Stimulated activated CD8-positive, alpha-beta memory T cell treated with anti-CD3 and anti-CD28 coated beads, Interleukin-2, amount 100 ng/mL, for 48 hours (primary cell): ENCODE data around the gene PITX1.

Source experiments
- DNase-seq, 2 donors: peaks; one replicate each; pipeline ENCODE4 v3.0.0-alpha.2; 2020; ENCODE audit warnings: low read depth in 2 of 2

Gene PITX1

DNA sequence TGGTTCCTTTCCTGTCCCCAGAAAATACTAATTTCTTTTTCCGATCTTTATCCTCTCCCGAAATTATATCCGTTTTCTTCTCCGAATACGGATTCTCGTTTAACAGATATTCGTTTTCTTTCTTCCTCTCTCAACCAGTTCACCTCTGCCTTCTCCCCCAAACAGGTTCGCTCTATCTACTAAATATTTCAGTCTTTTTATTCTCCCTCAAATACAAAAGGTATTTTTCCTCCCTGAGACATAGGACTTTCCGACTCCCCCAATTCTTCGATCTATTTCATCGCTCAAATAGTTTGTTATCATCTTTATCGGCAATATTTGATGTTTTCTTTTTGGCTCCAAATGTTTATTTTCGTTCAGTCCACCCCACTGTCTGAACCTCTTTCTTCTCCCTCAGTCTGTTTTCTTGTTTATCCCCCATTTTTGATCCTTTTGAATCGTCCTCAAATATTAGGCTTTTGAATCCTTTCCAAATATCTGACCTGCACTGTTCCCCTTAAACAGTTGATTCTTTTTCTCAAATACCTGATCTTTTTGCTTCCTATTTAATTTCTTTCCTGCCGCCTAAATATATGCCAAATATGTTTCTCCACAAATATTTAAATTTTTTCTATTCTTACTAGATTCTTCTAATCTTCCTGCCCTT, 4.4 kb downstream of the PITX1 start:
- DNase-seq: no peak

DNA sequence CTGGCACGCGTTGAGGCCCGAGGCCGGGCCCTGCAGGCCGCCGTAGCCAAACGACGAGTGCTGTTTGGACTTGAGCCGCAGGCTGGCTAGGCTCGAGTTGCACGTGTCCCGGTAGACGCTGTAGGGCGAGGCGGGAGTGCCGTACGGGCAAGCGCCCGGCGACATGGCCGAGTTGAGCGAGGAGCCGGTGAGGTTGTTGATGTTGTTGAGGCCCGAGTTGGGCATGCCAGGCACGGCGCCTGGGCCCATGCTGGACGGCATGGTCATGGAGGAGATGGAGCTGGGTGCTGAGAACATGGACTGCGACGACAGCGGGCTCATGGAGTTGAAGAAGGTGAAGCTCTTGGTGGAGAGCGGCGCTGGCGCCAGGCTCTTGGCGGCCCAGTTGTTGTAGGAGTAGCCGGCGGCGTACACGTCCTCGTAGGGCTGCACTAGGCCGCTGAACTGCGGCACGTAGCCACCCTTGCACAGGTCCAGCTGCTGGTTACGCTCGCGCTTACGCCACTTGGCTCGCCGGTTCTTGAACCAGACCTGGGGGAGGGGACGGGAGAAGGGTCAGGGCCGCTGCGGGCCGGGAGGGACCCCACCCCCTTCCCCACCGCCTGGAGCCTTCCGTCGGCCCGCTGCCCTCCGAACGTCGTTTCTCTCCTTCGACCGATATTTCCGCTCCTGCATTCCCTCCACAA, 5.1 kb downstream of the PITX1 start:
- no peak for DNase-seq

DNA sequence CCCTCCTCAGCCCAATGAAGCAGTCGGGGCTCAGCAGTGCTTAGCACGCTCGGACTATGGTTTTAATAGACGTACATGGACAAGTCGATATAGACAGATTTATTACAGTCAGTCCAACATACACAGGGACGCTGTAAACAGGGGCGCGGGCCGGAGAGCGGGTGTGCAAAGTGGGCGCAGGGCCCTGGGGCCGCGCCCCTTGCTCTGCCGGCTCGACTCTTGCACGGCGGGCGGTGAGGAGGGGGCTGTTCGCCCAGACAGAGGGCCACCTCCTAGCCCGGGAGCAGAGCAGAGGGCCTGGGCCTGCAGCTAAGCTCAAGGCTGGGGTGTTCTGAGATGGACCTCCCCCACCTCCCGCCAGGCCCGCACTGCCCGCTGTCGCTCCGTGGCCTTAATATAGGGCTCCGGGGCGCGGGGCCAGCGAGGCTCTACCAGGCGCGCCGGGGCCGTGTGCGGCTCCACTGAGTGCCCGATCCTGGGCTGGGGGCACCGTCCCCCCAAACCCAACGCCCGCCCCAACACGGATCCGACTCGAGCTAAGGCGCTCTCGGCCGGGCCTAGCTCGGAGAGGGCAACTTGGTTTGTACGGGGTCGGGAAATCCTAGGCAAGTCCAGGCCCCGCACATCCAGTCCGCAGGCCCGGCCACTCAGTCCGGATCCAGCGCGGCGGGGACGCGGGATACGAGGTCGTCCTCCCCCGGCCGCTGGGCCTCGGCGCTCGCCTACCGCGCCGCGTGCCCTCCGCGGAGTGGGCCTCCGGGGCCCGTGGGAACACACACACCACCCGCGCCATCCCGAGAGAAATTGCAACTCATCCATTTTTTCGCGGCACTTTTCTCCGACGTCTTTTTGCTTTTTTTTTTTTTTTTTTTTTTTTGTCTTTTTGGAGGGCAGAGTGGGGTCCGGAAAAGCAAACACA, 6.1 kb downstream of the PITX1 start:
- no peak for DNase-seq

DNA sequence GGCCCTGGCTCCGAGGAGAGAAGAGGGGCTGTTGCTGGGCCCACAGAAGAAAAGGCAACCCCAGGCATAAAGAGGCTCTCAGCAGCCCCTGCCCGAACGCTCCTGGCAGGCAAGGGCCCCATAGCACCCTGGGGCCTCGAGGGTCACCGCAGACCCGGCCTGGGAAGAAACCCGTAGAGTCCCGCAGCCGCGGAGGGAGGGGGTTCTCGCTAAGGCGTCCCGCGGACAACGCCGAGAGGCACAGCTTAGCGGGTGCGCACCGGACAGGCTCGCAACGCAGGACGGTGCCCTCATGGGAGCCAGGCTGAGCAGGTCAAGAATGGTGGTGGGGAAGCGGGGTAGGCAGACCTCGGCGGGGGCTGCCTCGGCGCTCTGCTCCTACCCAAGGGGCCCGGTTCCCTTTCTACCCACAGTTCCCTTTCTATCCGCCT, 6.7 kb downstream of the PITX1 start:
- no peak for DNase-seq

DNA sequence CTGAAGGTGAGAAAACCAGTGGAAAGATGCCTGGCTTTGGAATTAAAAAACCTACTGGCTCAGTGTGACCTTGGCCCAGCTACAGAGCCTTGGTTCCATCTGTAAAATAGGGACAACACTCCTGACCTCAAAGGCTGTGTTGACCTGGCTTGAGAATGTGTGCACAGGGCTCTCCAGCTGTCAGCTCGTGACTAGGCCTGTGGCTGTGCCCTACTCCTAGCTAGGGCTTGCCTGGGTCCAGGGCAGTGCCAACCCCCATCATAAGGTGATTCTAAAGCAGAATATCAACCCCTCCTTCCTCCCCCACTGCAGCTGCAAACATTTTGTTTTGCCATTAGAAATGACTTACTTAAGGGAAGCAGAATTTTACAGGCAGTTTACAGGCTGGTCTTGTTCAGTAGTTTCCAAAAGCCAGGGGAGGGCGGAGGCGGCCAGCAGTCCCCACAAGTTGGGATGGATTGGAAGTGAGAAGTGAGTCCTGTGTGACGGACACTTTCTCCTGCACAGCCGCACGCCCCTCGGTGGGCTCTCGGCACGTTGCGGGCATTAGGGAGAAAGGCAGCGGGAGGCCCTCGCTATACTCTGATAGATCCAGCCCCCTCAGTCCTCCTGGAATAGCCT, 7.3 kb downstream of the PITX1 start:
- no peak for DNase-seq

DNA sequence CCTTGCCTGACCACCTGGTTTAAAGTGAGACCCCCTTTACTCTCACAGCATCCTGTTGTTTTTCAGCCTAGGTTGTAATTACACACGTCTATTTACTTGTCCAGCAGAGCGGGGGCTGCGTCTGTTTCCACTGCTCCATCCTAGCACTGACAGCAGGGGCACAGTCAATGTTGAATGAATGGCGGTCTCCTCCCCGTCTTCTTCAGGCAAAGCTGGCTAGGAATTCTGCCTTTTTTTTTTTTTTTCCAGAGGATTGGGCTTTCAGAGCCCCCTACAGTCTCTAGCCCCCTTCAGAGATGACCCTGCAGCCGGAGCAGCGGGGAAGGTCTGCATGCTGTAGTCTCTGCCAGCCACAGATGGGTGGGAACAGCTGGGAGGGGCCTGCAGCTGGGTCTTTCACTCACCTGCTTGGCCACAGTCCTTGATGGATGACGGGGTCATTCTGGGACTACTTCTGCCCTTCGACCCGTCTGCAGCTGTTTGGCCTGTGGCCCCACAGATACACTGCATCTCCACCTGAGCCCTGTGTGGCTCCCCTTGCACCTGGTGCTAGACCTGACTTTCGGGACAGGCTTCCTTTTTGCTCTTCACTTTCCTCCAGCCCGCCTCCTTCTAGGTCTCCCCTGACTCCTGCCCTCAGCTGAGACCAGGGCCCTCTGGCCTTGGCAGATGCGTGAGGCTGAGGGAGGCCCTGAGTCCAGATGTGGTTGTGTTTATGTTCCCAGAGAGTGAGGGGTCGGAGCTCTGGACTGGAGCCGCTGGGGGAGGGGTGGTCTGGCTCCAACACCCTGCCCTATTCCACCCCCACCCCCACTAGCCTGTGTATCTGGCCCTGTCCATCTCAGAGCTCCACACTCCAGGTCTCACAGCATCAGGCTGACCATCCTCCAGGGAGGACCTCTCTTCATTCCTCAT, 8.0 kb downstream of the PITX1 start:
- no peak for DNase-seq

DNA sequence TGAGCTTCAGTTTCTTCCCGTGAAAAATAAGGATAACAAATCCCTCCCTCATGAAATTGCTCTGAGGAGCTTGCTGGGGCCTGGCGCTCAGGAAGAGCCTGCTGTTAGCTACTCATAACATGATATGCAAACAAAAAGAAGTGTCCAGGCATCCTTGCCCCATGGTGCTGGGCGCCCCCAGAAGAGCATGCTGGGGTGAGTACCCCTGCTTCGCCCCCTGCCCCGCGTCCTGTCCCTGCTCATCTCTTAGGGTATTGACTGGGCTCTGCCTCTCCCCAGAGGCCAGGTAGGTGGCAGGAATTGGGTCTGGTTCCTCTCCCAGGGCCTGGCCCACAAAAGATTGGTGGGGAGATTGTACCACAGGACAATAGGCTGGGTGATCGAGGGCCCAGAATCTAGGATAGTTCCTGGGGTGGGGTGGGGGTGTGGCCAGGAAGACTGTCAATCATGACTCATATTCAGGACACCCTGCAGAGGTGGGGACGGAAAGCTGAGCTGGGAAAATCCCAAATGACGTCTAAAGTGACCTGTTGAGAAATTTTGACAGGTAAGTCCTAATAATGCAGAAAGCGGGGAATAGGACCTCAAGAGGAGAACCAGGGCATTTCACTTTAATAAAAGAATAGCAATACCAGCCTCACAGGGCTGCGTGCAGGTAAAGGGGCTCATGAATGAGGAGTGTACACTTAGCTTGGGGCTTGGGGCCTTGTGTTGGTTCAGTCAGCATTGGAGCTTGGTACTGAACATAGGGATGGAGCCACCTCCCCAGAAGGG, 8.9 kb downstream of the PITX1 start:
- no peak for DNase-seq

DNA sequence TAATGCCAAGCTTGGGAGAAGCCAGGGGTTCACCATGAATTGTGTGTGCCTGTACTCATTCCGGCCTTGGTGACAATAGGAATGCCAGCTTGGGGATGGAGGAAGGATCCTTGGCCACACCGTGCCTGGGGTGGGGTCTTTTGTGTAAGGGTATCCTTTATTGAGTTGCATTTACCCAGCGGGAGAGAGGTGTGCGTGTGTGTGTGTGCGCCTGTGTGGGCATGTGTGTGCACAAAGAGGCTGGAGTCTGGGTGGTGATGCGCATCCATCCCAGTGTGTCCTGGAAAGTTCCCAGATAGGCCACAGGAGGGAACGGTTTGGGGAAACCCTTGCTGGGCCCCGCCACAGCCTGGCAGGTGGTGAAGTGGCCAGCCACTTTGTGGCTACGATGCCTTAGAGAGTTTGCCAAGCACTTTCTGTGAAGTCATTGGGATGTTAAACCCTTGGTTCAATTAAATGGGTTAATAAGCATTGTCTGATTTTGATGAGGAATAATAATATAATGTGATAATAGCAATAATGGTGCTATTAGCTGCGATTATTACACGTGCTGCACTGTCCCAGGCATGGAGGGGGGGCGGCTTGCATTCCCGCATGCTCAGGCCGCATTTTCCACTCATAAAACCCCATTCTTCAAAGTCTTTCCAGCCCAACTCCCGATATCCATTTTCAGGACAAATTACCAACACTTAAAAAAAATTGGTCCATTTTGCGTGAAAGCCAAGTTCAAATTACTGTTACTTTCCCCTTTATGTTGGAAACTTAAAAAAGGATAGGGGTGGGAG, 13.7 kb downstream of the PITX1 start:
- DNase-seq: no peak

DNA sequence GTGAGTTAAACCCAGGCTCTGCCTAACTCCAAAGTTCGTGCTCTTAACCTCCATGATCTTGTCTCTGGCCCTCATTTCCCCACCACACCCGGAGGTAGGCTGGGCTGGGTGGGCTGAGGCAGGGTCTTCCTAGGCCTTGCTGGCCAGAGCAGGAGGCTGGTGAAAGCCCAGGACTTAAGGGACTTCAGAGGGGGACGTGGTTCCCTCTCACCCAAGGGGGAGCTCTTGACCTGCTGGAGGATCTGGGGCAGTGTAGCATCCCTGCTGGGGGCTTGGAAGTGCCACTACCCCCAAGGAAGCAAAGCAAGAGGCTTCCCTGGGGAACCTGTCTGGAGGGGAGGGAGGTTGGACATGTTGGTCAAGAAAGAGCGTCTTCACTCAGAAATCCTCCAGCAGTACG, 14.7 kb downstream of the PITX1 start:
- DNase-seq: no peak

DNA sequence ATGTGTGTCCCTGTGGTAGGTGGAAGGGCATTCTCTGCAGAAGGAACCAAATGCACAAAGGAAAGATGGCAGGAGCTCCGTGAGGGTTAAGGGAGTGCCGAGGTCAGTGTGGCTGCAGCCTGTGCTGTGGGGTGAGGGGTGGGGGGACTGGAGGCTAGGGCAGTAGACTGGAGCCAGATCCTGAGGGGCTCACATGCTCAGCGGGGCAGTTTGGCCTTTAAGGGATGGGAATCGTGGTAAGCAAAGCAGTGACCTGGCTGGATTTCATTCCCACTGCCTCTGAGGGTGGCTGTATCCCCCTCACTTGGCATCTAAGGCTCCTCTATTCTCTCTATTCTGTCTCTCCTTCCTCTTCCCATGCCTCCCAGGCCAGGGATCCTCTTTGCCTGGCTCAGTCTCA, 15.6 kb downstream of the PITX1 start:
- no peak for DNase-seq

DNA sequence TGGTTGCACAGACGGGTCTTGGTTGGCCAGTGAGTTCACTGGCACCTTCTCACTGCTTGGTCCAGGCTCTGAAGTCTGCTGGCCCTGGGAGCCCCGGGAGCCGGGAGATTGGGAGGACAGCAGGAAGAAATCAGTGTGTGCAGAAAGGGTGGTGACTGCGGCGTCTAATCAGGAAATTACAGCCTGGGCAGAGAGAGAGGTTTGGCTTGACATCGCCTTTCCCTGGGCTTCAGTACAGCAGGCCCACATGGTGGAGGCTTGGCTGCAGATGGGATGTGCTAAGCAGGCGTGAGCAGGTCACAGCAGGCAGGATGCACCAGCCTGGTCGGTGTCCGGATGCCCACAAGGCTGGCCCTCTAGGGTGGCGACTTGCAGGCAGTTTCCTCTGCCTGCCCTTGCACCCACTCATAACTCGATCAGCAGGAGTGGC, 17.2 kb downstream of the PITX1 start:
- DNase-seq: no peak

DNA sequence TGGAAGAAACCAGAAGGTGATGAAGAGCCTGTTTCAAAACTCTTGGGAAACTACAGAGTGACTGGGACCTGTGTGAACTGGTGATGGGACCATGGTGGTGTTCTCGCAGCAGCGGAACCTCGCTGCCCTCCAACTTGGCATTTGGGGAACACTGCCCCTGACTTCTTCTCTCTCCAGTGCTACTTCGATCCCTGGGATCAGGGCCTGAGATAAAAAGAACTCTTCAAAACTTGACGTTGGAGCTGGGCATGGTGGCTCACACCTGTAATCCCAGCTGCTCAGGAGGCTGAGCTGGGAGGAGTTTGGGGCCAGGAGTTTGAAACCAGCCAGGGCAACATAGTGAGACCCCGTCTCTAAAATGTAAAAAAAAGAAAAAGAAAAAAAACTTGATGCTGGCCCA, 18.1 kb downstream of the PITX1 start:
- DNase-seq: no peak

DNA sequence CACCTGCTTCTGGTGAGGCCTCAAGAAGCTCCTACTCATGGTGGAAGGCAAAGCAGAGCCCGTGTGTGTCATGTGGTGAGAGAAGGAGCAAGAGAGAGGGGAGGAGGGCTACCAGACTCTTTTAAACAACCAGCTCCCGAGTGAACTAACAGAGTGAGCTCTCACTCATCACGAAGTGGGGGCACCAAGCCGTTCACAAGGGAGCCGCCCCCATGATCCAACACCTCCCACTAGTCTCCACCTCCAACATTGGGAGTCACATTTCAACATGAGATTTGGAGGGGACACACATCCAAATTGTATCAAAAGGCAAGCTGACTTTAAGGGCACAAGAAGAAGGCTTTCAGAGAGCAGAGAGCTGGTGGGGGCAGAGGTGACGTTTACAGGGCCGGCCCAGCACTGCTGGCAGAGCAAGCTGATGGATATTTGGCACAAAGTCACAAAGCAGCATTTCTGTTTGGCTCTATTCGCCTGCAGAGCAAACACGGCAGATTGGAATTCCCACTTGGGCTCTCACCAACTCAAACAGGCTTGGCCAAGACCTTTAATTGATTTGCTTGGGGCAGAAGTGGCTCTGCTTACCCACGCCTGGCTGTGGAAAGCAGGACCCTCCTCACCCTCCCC, 20.0 kb downstream of the PITX1 start:
- DNase-seq: no peak

DNA sequence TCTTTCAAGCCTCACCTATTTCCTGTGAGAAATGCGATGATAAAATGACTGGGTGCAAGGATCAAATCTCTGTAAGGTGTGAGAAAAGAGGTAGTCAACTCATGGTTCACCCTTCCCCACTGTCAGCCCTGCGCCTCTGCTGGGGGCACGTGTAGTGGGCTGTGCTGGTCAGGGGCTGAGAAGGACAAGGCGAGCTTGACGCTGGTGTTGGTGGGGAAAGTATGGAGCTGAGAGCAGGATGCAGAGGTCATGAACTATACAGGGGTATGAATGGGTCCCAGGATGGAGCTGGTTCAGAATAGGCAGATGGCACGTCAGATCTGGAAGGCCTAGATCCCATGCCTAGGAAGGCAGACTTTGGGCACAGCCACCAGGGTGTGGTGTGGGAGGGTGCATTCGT, 20.6 kb downstream of the PITX1 start:
- DNase-seq: no peak

DNA sequence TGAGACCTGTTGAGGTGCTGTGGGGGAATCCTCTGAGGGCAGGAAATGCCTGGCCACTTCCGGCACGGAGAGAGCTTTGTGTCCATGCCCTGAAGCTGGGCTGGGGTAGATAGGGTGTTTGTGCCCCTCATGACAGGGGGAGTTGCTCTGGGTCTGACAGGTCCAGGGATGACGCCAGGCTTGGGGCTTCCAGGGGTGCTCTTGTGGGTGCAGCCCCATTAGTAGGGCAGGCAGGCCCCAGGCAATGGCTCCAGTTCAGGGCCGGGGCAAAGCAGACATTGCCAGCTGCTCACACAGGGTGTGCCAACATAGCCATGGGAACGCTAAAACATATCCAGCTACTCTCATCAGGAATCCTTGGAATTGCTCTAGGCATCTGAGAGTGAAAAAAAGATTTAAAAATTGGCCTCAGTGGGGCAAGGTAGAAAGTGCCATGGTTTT, 21.1 kb downstream of the PITX1 start:
- no peak for DNase-seq

DNA sequence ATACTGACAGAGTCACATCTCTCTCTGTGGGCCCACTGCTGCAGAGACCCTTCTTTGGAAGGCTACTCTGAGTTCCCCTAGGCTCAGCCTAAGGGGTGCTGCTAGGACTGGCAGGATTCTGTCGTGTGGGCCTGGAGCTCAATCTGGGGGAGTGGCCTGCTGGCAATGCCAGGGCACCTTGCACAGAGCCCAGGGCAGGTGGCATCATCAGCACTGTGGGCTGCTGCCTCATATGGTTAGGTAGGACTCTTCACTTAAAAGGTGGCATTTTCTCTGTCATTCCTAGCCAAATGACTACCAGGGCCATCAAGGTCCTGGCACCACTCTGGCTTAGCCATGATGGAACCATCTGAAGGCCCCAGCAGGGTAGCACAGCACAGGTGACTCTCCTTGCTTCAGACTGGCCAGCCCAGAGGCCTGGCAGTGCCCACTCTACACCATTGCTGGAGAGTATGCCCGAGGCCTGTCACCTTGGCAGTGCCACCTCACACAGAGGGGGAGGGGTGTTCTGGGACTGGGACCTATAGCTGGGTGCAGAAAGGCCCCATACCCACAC, 21.9 kb downstream of the PITX1 start:
- DNase-seq: no peak

DNA sequence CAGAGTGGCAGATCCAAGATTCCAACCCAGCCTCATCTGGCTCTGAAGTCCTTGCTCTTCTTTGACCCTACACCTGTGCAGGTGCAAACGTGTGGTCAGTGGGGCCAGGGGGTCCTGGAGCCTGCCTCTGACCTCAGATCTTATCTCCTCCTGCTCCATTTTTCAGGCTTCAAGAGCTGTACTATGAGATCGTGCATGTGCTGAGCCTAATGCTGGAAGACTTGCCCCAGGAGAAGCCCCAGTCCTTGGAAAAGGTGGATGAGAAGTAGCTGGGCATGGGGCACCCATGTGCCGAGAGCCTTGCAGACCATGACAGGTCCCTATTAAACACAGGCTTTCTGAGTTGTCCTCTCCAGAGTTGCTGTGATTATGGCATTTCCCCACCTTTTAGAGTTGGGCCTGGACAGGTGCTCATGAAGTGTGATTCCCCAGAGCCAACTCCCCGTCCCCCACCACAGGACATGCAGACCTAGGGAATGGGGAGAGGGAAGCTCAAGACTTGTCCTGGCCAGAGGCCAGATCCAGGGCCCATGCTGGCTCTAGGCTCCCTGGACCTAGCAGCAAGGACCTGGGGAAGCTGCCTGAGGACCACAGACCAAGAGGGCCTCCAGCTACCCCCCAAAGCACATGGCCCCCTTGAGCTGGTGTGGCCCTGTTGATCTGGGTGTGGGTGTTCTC, 22.5 kb downstream of the PITX1 start:
- no peak for DNase-seq
